Suprapubic skin (tissue), 4 donors: ENCODE results near the gene DDN. TPM values are rescaled to one million over a fixed set of nuclear protein-coding genes. Genes with fewer than 3 reads are reported as not detected.

ENCODE experiments used
- DNase-seq, 2 donors: peaks; one replicate each; pipeline ENCODE4 v3.0.0-alpha.2; 2019; ENCODE audit warnings: low spot score in 2 of 2
- H3K27ac ChIP-seq: fragments of 200-600 bp; sonication (generic); one replicate; pipeline ENCODE4 v1.5.1; 2019
- H3K27me3 ChIP-seq: fragments of 200-600 bp; sonication (generic); one replicate; pipeline ENCODE4 v1.5.1; 2019
- H3K36me3 ChIP-seq: fragments of 200-600 bp; sonication (generic); one replicate; pipeline ENCODE4 v1.5.1; 2019
- H3K4me1 ChIP-seq: fragments of 200-600 bp; sonication (generic); one replicate; pipeline ENCODE4 v1.5.1; 2019
- H3K4me3 ChIP-seq: fragments of 200-600 bp; sonication (generic); one replicate; pipeline ENCODE4 v1.5.1; 2019; ENCODE audit warnings: mild to moderate bottlenecking
- H3K9me3 ChIP-seq: fragments of 200-600 bp; sonication (generic); one replicate; pipeline ENCODE4 v1.5.1; 2019
- EP300 ChIP-seq: sonication (generic); formaldehyde crosslinking; IDR thresholded peaks from one replicate; pipeline ENCODE4 v1.6.1; 2017; ENCODE audit warnings: antibody characterized with exemption
- POLR2A ChIP-seq, 2 donors: fragments of 450-650 bp; IDR thresholded peaks; one replicate each; pipeline ENCODE4 v1.6.1; 2017; ENCODE audit warnings: antibody characterized with exemption in 2 of 2, mild to moderate bottlenecking in 2 of 2, moderate library complexity in 2 of 2
- POLR2AphosphoS5 ChIP-seq, 3 donors: sonication (generic); formaldehyde crosslinking; IDR thresholded peaks; one replicate each; pipeline ENCODE4 v1.6.1; 2017; ENCODE audit warnings: antibody characterized with exemption in 3 of 3
- WGBS: methylation state at CpG from one replicate; pipeline ENCODE4 v1.1.5; 2018; 5-methylcytosine and 5-hydroxymethylcytosine counted together
- total RNA-seq, 4 donors: library from RNA; depleted of rRNA; stranded (reverse); fragments of >200 nt; gene quantifications; one replicate each; pipeline ENCODE4 v1.1.0, GENCODE V29; 2016
- TF ChIP-seq, protein P1 (sequence below), 2 donors: fragments of 200-600 bp in 1 of 2; fragments of 450-650 bp in 1 of 2; sonication (generic) in 1 of 2; IDR thresholded peaks; one replicate each; pipeline ENCODE4 v1.5.1; 2016 to 2019; ENCODE audit warnings: antibody characterized with exemption in 2 of 2, mild to moderate bottlenecking in 1 of 2, moderate library complexity in 1 of 2

DDN gene
- total RNA-seq, 4 donors from 2014 or later: 0.23 to 0.45 (median 0.24) TPM; not detected in 1

DNA sequence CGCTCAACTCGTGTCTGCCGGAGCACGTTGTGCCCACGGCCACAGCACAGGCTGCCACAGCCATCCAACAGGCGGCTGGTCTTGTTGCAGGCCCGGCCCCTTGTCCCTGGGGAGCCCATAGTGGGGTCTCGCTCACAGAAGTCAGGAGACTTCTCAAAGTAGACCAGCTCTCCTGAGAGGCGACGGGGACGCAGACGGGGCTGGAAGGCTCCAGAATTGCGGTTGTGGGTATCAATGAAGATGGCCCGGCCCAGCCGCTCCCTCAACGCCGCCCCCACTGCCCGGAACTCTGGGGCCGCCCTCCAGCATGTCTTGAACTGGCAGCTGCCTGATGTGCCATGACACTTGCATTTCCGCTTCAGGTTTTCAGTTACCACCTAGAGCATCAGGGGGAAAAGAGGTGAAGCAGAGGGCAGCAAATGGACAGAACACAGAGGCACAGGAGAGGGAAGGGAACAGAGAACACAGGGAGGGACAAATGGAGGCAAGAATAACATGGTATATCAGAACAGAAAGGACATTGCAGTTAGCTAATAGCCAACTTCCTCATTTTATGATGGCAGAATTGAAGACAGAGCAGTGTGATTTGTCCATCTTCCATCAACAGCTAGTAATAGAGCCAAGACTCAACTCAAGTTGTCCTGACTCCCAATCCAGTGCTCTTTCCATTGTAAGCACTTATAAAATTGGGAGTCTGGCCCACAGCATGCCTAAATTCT, 32.8 kb downstream of the DDN start:
- Histone ChIP-seq H3K9me3 (no peaks in the 10 kb centered on the region), H3K36me3 (no peaks in the 10 kb centered on the region), H3K27ac (no peak overlapping the region), H3K27me3 (peaks cover 21% of the 10 kb centered on the region), H3K4me1 (peaks cover 25% of the 10 kb centered on the region), H3K4me3 (no peak overlapping the region)
- no peak for TF ChIP-seq POLR2A (IDR thresholded peaks at IDR 0.05)
- TF ChIP-seq, protein P1, sequence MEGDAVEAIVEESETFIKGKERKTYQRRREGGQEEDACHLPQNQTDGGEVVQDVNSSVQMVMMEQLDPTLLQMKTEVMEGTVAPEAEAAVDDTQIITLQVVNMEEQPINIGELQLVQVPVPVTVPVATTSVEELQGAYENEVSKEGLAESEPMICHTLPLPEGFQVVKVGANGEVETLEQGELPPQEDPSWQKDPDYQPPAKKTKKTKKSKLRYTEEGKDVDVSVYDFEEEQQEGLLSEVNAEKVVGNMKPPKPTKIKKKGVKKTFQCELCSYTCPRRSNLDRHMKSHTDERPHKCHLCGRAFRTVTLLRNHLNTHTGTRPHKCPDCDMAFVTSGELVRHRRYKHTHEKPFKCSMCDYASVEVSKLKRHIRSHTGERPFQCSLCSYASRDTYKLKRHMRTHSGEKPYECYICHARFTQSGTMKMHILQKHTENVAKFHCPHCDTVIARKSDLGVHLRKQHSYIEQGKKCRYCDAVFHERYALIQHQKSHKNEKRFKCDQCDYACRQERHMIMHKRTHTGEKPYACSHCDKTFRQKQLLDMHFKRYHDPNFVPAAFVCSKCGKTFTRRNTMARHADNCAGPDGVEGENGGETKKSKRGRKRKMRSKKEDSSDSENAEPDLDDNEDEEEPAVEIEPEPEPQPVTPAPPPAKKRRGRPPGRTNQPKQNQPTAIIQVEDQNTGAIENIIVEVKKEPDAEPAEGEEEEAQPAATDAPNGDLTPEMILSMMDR (IDR thresholded peaks at IDR 0.05): no peak
- TF ChIP-seq EP300: no peak
- no peak for TF ChIP-seq POLR2AphosphoS5 (IDR thresholded peaks at IDR 0.05)
- DNase-seq: no peak
- 59% methylated on average over 12 of the region's 20 CpGs for WGBS

DNA sequence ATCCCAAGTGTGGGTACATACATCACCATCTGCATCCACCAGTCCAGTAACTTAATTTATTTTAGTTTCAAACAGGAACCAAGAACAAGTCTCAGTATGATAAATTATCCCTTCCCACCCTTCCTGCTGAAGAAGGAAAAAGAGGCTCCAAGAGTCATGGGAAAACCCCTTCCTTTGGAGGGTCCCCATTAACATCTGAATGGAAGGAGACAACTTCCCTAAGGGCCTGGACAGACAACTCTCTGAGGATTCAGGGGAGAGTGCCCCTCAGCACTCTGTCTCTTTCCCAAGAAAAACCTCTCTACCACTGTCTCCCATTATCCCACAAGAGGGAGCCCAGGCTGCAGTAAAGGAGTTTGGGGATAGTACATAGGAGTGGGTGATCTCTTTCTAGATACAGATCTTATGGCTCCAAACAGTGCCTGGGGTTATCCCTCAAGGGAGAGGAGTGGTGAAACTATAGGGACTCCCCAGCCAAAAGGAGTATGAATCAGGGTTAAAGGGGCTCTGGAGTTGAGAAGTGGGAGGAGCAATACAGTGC, 33.8 kb downstream of the DDN start:
- TF ChIP-seq POLR2AphosphoS5 (IDR thresholded peaks at IDR 0.05) (no peak), EP300 (no peak), POLR2A (IDR thresholded peaks at IDR 0.05) (no peak)
- TF ChIP-seq, protein P1 (IDR thresholded peaks at IDR 0.05): no peak
- Histone ChIP-seq H3K27me3 (peaks cover 11% of the 10 kb centered on the region), H3K4me1 (peaks cover 15% of the 10 kb centered on the region), H3K36me3 (no peaks in the 10 kb centered on the region), H3K27ac (no peak overlapping the region), H3K4me3 (no peak overlapping the region), H3K9me3 (no peaks in the 10 kb centered on the region)
- no peak for DNase-seq

DNA sequence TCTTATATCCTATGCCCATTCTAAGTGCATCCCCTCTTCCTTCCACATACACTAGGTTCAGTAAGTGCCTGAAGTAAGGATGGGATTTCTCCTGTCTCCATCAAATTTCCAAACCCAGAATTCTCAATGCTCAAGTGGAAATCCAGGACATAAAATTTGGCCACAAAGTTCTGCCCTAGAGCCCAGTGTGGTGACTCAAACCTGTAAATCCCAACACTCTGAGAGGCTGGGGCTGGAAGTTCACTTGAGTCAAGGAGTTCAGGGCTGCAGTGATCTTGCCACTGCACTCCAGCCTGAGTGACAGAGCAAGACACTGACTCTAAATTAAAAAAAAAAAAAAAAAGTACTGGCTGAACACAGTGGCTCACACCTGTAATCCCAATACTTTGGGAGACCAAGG, 37.4 kb downstream of the DDN start:
- no peak for DNase-seq
- no peak for TF ChIP-seq POLR2AphosphoS5 (IDR thresholded peaks at IDR 0.05)
- TF ChIP-seq POLR2A (IDR thresholded peaks at IDR 0.05): no peak
- TF ChIP-seq, protein P1 (IDR thresholded peaks at IDR 0.05): no peak
- TF ChIP-seq EP300: no peak
- H3K36me3 ChIP-seq: no peaks in the 10 kb centered on the region
- no peak overlapping the region for H3K4me3 ChIP-seq
- H3K4me1 ChIP-seq: peaks cover 8% of the 10 kb centered on the region
- H3K9me3 ChIP-seq: no peaks in the 10 kb centered on the region
- no peak overlapping the region for H3K27ac ChIP-seq
- H3K27me3 ChIP-seq: no peaks in the 10 kb centered on the region

DNA sequence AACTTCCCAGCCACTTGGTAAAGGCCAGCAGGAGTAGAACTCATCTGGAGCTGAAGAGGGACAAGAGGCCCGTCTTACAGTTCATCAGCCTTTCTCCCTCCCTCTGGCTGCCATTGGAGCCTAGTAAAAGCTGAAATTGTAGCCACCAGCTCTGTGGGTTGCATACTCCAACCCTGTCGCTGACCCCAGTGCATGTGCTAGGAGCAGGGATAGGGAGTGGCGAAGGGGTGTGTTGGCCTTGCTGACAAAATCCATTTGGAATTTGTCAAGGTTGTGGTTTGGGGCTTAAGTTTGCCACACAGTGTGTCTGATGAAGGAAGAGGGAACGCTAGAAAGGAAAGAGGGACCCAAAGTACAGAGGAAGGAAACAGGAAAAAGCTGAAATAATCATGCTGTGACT, 37.8 kb downstream of the DDN start:
- no peaks in the 10 kb centered on the region for H3K9me3 ChIP-seq
- no peak for DNase-seq
- TF ChIP-seq POLR2AphosphoS5 (IDR thresholded peaks at IDR 0.05): no peak
- TF ChIP-seq, protein P1 (IDR thresholded peaks at IDR 0.05): no peak
- no peak for TF ChIP-seq EP300
- TF ChIP-seq POLR2A (IDR thresholded peaks at IDR 0.05): no peak
- no peak overlapping the region for H3K27ac ChIP-seq
- WGBS: 66% methylated on average over 4 of the region's 4 CpGs
- H3K4me1 ChIP-seq: peaks cover 8% of the 10 kb centered on the region
- no peaks in the 10 kb centered on the region for H3K36me3 ChIP-seq
- no peak overlapping the region for H3K4me3 ChIP-seq
- no peaks in the 10 kb centered on the region for H3K27me3 ChIP-seq

DNA sequence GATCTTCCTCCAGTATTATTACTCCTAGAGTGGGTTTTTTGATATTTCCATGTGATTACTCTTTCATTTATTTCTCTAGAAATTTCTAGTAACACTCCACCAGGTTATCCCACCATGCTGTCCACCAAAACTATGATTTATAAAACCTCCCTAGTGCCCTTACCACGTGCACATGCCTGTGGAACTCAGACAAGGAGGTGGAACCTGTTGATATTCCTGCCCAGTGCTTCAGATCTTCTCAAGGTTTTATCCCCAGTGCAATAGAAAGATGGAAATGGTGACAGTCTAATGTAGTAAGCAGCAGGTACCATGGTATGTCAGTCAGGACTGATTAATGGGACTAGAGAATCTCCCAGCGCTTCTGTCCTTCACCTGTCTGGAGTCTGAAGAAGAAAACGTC, 38.3 kb downstream of the DDN start:
- TF ChIP-seq EP300 (no peak), POLR2AphosphoS5 (IDR thresholded peaks at IDR 0.05) (no peak), POLR2A (IDR thresholded peaks at IDR 0.05) (no peak)
- TF ChIP-seq, protein P1 (IDR thresholded peaks at IDR 0.05): no peak
- no peak for DNase-seq
- H3K4me3 ChIP-seq: no peak overlapping the region
- no peaks in the 10 kb centered on the region for H3K27me3 ChIP-seq
- H3K9me3 ChIP-seq: no peaks in the 10 kb centered on the region
- no peaks in the 10 kb centered on the region for H3K36me3 ChIP-seq
- H3K27ac ChIP-seq: no peak overlapping the region
- peaks cover 12% of the 10 kb centered on the region for H3K4me1 ChIP-seq
- 69% methylated on average over 3 of the region's 3 CpGs for WGBS
